ENCODE results near the gene CDS1. TPM values are rescaled to one million over a fixed set of nuclear protein-coding genes. Genes with fewer than 3 reads are reported as not detected.

CDS1 gene
- total and polyA plus RNA-seq, 2 experiments from 2014 or later, result 10.0 to 22.6 TPM

GRCh38 chr4:84578540-84579402 is 4.2 kb upstream of the CDS1 start:
- H3F3A ChIP-seq (replicated peaks; ENCODE audit: low read depth), result peaks cover 8% of the 10 kb centered on the region; the same call in 1 of the 2 replicates
- DNase-seq (ENCODE audit: low spot score) (peak; percentile 79), ATAC-seq (no peak)
- peaks cover 14% of the 10 kb centered on the region for H3K27me3 Mint-ChIP-seq (ENCODE audit: insufficient read depth, low read depth, poor library complexity)
- no peaks in the 10 kb centered on the region; the same call in 2 of the 3 replicates for H3K36me3 Mint-ChIP-seq (ENCODE audit: low read depth)
- peak; percentile 76 to 79 for TF ChIP-seq CTCF (conservative IDR thresholded peaks at IDR 0.05; ENCODE audit: low read depth in 2 of 2)
- TF ChIP-seq EZH2 (IDR thresholded peaks at IDR 0.05; ENCODE audit: low read depth, unreplicated experiment), result no peak
- H3K79me2 ChIP-seq (replicated peaks; ENCODE audit: insufficient read depth), result peaks cover 1% of the 10 kb centered on the region
- H3K27me3 ChIP-seq (ENCODE audit: insufficient read depth), result peaks cover 13% of the 10 kb centered on the region; the same call in 1 of the 2 replicates
- no peak overlapping the region for H2AFZ ChIP-seq
- H3K36me3 ChIP-seq (ENCODE audit: insufficient read depth), result no peaks in the 10 kb centered on the region
- H3K4me1 ChIP-seq (ENCODE audit: insufficient read depth), result peaks cover 11% of the 10 kb centered on the region
- H3K9me2 ChIP-seq (ENCODE audit: insufficient read depth), result no peaks in the 10 kb centered on the region
- H4K20me1 ChIP-seq (replicated peaks; ENCODE audit: insufficient read depth), result no peaks in the 10 kb centered on the region
- no peak overlapping the region for H3K4me3 ChIP-seq
- peak overlapping the region; percentile 29; the same call in 1 of the 2 replicates for H3K27ac ChIP-seq (ENCODE audit: low read depth)
- no peak overlapping the region for H3K27ac Mint-ChIP-seq
- no peak overlapping the region for H3K4me2 ChIP-seq
- H3K4me3 Mint-ChIP-seq, result no peak overlapping the region
- H3K9me3 Mint-ChIP-seq, result no peaks in the 10 kb centered on the region; the same call in 2 of the 3 replicates
- H3K4me1 Mint-ChIP-seq, result peaks cover 37% of the 10 kb centered on the region

- Mint-ChIP-seq H3K36me3 (ENCODE audit: low read depth) (no peaks in the 10 kb centered on the region; the same call in 2 of the 3 replicates), H3K4me1 (peaks cover 39% of the 10 kb centered on the region), H3K27me3 (ENCODE audit: insufficient read depth, low read depth, poor library complexity) (peaks cover 12% of the 10 kb centered on the region), H3K27ac (no peak overlapping the region), H3K9me3 (peaks cover 3% of the 10 kb centered on the region; the same call in 1 of the 3 replicates), H3K4me3 (peak overlapping the region; percentile 9; the same call in 1 of the 3 replicates)
- H2AFZ ChIP-seq, result no peak overlapping the region
- no peaks in the 10 kb centered on the region for H4K20me1 ChIP-seq (replicated peaks; ENCODE audit: insufficient read depth)
- H3K4me1 ChIP-seq (ENCODE audit: insufficient read depth), result peaks cover 14% of the 10 kb centered on the region
- no peaks in the 10 kb centered on the region for H3K9me2 ChIP-seq (ENCODE audit: insufficient read depth)
- peak overlapping the region; percentile 29; the same call in 1 of the 2 replicates for H3K27ac ChIP-seq (ENCODE audit: low read depth)
- H3K36me3 ChIP-seq (ENCODE audit: insufficient read depth), result no peaks in the 10 kb centered on the region
- DNase-seq (ENCODE audit: low spot score), result peak; percentile 87
- no peak overlapping the region for H3K4me2 ChIP-seq
- peaks cover 8% of the 10 kb centered on the region for H3K79me2 ChIP-seq (replicated peaks; ENCODE audit: insufficient read depth)
- peaks cover 17% of the 10 kb centered on the region; the same call in 1 of the 2 replicates for H3K27me3 ChIP-seq (ENCODE audit: insufficient read depth)
- ATAC-seq, result peak; percentile 2
- peaks cover 8% of the 10 kb centered on the region; the same call in 1 of the 2 replicates for H3F3A ChIP-seq (replicated peaks; ENCODE audit: low read depth)
- no peak overlapping the region for H3K4me3 ChIP-seq
- no peak for TF ChIP-seq REST (IDR thresholded peaks at IDR 0.05; ENCODE audit: unreplicated experiment)
- no peak for TF ChIP-seq ZNF462 (CRISPR knock-in tag; IDR thresholded peaks at IDR 0.05)
- TF ChIP-seq STAT1 (IDR thresholded peaks at IDR 0.05; ENCODE audit: unreplicated experiment), result no peak
- no peak for TF ChIP-seq NANOG (IDR thresholded peaks at IDR 0.05; ENCODE audit: borderline replicate concordance)
- TF ChIP-seq EZH2 (IDR thresholded peaks at IDR 0.05; ENCODE audit: low read depth, unreplicated experiment), result no peak
- no peak for TF ChIP-seq EZH2phosphoT487 (IDR thresholded peaks at IDR 0.05; ENCODE audit: unreplicated experiment)
- no peak for TF ChIP-seq ZNF331 (CRISPR knock-in tag; IDR thresholded peaks at IDR 0.05; ENCODE audit: low read depth)
These were observed 3.5 kb upstream of the CDS1 start for GRCh38 chr4:84579403-84579776.
